Fibroblast of gingiva (primary cell): ENCODE results near the gene ME3.

Source experiments
- DNase-seq: peaks from one replicate; pipeline ENCODE4 v3.0.0-alpha.2; 2011; ENCODE audit warnings: low read depth

ME3 gene

GRCh38 chr11:86514453-86514852, 158.0 kb downstream of the ME3 start:
- DNase-seq, result no peak

DNA sequence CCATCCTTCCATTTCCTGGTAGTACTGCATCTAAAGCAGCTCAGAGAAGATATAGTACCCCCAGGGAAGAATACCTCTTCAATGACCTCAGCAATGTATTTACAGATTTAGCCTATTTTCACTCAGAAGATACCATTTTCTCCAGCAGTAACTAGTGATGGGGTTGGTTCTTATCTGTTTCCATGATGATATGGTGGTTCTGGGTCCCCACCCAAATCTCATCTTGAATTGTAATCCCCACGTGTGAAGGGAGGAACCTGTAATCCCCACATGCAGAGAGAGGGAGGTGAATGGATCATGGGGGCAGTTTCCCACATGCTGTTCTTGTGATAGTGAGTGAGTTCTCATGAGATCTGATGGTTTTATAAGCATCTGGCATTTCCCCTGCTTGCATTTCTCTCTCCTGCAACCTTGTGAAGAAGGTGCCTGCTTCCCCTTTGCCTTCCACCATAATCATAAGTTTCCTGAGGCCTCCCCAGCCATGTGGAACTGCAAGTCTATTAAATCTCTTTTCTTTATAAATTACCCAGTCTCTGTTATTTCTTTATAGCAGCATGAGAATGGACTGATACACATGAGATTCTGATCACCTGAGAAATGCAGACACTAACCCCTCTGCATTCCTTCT, 158.6 kb downstream of the ME3 start:
- DNase-seq, result no peak

GRCh38 chr11:86513138-86513537, 159.3 kb downstream of the ME3 start:
- no peak for DNase-seq

DNA sequence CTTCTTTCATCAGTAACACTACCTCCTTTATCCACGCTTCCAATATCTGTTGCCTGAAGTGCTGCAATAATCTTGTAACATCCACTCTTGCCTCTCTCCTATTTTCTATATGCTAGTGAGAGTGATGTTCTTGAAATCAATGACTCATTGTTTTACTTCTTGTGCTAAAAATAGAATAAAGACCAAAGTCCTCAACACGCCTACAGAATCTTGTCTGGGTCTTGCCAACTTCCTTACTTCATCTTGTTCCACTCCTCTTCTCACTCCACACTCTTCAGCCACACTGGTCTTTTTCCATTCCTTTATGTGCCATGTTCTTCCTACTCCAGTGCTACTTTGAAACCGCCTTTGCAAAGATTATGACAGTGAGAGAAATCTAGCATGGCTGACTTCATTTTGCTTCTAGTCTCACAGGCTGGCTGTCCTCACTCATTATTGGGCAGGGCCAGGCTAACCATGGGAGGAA, 161.3 kb downstream of the ME3 start:
- peak; percentile 56 for DNase-seq

GRCh38 chr11:86510674-86511073, 161.7 kb downstream of the ME3 start:
- DNase-seq, result no peak

DNA sequence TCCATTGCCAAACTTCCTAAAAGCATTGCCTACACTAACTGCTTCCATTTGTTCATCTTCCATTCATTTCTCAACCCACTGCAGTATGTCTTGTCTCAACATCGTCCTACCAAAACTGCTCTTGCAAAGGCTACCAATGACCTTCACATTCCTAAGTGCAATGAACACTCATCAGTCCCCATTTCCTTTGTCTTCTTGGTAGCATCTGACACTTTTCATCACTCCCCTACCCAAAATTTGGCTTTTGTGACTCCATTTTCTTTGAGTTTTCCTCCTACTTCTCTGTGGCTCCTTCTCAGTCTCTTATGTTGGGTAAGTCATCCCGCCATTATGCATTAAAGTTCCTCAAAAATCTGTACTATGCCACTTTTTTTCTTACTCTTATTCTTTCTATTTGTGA, 162.3 kb downstream of the ME3 start:
- peak; percentile 22 for DNase-seq

DNA sequence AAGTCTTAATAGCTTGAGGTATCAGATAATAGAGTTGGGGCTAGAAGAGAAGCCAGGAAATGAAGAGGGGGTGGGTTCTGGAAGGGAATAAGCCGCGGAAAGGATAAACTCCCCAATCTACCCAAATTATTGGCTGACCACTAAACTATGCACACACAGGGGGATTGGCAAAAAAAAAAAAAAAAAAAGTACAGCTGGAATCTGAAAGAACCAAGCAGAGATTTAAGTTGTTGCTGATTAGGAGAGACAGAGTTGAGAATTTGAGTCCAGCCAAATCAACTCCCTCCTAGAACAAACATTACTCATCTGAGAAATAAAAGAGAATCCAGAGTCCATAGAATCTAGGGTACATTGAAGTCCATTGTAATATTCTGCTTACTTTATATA, 162.8 kb downstream of the ME3 start:
- DNase-seq, result no peak

GRCh38 chr11:86508604-86509587, 163.5 kb downstream of the ME3 start:
- no peak for DNase-seq

- no peak for DNase-seq
These were observed 165.1 kb downstream of the ME3 start for GRCh38 chr11:86507249-86507845.

DNA sequence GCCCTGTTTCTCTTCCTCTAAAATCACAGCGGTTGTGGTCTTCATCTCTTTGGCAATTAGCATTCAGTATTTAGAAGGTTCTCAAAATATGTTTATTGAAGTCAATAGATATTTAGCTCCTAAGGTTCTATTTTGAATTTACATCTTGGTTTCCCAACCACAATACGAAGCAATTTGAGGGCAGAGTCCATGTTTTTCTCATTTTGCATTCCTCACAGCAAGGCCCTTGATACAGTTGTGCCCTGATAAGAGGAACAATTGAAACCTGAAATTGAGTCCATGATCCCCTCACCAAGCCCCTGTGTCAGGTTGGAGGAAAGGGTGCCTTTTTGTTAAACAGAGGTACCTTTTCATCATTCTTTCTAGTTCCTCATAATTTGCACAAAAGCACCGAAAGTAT, 166.2 kb downstream of the ME3 start:
- DNase-seq, result no peak

- no peak for DNase-seq
These were observed 169.3 kb downstream of the ME3 start for GRCh38 chr11:86503131-86503530.

- DNase-seq, result no peak
These were observed 170.2 kb downstream of the ME3 start for GRCh38 chr11:86502137-86502642.

DNA sequence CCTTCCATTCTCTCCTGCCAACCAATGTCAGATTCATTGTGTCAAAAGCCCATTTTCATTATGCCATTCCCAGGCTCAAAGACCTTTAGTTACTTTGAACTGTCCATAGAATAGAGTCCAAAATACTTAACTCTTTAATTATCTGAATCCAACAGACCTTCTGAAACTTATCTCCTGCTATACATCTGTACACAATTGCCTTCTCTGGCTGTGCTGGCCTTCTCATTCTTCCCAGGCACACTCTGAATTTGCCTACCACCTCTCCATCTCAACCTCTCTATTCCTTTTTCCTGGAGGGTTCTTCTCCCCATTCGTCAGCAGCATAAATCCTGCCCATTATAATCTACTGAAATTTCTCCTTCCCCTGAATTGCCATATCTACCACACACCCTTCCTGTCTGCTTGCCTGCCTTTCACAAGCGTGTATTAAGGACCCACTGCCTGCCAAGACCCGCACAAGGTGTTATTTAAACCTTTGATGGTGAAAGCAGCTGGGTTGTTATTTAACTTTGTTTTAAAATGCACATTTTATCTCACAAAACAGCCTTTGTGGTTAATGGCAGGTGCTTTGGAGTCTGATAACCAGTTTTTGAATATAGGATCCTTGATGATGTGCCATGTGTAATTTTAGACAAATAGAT, 171.8 kb downstream of the ME3 start:
- no peak for DNase-seq

GRCh38 chr11:86499723-86500129, 172.7 kb downstream of the ME3 start:
- no peak for DNase-seq

DNA sequence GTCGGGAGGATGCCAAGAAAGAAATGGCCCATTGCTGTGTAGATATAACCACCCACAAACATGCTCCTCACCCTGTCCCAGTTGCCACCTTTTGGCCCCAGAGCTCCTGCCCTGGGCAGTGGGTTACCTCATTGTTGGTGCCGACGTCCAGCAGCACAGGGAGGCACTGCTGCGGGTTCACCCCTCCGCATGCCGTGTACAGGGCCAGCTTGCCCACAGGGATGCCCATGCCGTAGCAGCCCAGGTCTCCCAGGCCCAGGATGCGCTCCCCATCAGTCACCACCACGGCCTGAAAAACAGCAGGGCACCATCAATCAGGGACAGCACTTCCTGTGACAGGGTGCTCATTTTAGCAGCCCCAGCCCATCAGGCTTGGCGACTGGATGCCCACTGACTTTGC, 174.6 kb downstream of the ME3 start:
- no peak for DNase-seq

DNA sequence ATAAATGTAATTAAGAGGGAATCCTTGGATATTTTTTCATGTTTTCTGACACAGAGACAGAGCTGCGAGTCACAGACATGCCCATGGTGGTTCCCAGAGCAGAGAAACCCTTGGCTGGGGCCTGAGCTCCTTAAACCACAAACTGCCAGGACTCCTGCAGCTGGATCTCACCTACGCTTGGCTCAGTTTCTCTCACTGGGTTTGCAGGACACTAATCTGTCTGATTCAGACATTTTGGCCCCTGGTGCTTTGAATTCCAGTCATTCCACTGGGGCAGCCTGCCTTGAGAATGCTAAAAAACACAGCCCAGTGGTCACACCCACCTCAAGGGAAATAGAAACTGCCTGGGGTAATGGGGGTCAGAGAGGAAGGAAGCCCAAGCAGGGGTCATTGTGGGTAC, 175.1 kb downstream of the ME3 start:
- peak; percentile 14 for DNase-seq

DNA sequence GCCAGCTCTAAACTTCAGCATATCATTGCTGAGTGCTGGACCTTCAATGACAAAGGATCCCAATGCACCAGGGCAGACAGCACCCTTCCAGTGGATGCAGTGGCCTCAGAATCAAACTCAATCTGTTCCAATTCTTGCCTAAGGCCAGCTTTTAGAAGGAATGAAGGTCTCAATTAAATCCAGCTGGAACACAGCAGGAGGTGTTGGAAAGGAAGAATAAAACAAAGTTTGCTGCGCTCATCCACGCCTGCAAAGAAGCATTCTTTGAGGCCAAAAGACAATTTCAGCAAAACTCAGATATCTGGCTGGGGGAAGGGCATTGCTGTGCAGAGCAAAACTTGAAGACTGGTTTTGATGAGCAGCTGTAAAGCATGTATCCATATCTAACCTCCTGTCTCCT, 177.1 kb downstream of the ME3 start:
- DNase-seq, result peak; percentile 63

DNA sequence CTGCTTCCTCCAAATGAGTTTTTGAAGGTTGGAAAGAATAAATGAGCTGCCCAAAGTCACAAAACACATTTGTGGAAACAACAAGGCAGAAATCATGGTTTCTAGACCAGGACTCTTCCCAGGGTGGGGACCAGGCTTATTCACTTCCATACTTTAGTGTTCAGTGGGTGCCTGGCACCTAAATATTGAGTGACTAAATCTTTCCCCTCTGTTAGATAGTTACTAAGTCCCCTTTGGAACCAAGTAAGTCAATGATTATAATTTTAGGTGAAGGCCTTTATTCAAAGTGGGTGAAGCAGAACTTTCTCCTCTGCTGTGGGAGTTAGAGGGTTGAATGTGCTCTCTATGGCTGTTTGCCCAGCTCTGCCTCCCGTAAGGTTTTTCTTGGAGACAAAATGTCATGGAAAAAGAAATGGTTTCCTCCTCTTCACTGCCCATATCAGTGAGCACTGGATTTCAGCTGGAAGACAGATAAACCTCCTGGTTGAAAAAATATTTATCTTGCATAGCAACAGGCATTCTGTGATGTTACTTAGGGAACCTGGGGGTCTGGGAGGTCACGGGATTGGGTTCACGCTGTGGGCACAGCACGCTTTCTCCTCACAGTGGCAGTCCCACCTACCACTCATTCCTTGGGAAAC, 179.9 kb downstream of the ME3 start:
- DNase-seq, result no peak

GRCh38 chr11:86491027-86491426, 181.4 kb downstream of the ME3 start:
- no peak for DNase-seq

DNA sequence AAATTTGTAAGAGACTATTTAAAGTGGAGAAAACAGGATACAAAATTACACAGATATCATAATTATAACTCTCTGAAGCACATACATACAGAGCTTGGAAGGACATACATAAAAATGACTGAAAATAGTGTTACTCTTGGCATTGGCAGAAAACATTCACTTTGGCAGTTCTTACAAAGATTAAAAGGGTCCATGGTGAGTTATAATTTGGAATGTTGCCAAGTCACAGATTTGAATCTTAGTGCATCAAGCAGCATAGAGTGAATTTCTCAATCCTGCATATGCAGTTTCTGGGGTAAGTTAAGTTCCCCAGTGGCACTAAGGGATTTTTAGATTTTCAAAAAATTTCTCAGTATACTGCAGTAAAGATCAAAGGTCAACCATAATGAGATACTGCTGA, 181.8 kb downstream of the ME3 start:
- no peak for DNase-seq

DNA sequence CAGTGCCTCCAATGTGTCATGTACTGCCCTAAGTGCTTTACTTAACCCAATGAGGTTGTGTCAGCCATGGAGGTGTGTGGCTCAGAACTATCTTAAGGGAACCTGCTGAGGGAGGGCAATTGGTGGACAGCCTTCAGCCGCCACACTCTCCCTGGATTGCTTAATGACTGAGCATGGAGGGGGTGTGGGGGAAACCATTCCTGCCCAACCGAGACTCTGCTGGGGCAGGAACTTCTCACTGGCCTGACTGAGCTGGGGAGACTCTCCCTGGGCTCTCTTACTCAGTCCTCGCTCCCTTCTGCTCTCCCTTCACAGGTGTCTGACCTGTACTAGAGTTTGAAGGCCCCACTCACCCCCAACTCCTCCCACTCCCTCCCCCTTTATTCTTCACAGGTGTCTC, 183.0 kb downstream of the ME3 start:
- no peak for DNase-seq

DNA sequence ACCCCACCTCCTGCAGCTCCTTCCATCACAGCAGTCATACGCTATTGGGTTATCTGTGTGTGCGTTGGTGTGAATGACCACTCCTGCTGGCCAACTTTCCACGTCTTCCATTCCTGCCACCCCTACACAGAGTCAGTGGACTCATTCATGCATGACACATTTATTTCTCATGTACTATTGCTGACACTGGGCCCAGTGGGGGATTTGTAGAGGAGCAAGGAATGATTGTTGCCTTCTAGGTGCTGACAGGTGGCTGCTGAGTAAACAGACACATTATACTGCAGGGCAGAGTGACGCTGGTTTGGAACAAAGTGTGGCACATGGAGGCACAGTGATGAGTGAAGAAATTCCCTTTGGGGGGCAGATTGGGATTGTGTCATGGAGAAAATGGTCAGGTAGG, 183.9 kb downstream of the ME3 start:
- DNase-seq, result no peak
